ENCODE measurements around the gene LRRC25.

- TF ChIP-seq CTCF (IDR thresholded peaks at IDR 0.05) (no peak), POLR2A (IDR thresholded peaks at IDR 0.05) (no peak)
Measured at GRCh38 chr19:18412610-18413239, 15.3 kb upstream of the LRRC25 start.

Measured in prostate gland (tissue), 2 donors.